Measurements from ENCODE around the gene PLK5.

DNA sequence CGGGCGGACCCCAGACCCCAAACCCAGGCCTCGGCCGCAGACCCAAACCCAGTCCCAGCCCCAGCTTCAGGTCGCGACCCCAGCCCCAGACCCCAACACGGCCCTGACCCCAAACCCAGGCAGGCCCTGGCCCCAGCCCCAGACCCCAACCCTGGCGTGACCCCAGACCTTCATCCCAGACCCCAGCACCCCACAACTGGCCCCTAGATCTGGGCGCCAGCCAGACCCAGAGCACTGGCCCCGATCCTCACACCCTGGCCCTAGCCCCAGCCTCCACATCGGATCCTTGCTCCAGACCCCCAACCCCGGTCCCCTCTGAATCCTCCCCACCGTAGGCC, 61.3 kb downstream of the PLK5 start:
- no peak for TF ChIP-seq CTCF (IDR thresholded peaks at IDR 0.05)
- TF ChIP-seq POLR2A (IDR thresholded peaks at IDR 0.05; ENCODE audit: low read depth): no peak
- TF ChIP-seq EP300 (IDR thresholded peaks at IDR 0.05): no peak

Data from esophagus muscularis mucosa (tissue), 4 donors.